ENCODE data around the gene DDX51. TPM values are rescaled to one million over a fixed set of nuclear protein-coding genes. Genes with fewer than 3 reads are reported as not detected.

The DDX51 gene
- total and polyA plus RNA-seq, 2 of the 13 experiments (the other 11 are each of a cell fraction or from before 2014, with no cell fraction given), result 10.1 TPM

GRCh38 chr12:132153501-132154340, 9.6 kb upstream of the DDX51 start (continued):
- TF ChIP-seq USF2 (IDR thresholded peaks at IDR 0.05; ENCODE audit: low read depth, low read length) (no peak), USF2 (CRISPR knock-in tag; IDR thresholded peaks at IDR 0.05; ENCODE audit: borderline replicate concordance) (no peak), ZNF644 (CRISPR knock-in tag; IDR thresholded peaks at IDR 0.05; ENCODE audit: low read depth) (no peak), MBD4 (IDR thresholded peaks at IDR 0.05; ENCODE audit: borderline replicate concordance, low read length) (no peak), SMAD1 (CRISPR knock-in tag; IDR thresholded peaks at IDR 0.05; ENCODE audit: borderline replicate concordance, low read depth) (no peak), THAP9 (CRISPR knock-in tag; IDR thresholded peaks at IDR 0.05; ENCODE audit: borderline replicate concordance) (no peak), UBTF (CRISPR knock-in tag; IDR thresholded peaks at IDR 0.05) (peak; percentile 58), GLMP (CRISPR knock-in tag; IDR thresholded peaks at IDR 0.05; ENCODE audit: borderline replicate concordance) (no peak), SOX5 (CRISPR knock-in tag; IDR thresholded peaks at IDR 0.05; ENCODE audit: borderline replicate concordance) (no peak), ZBTB4 (CRISPR knock-in tag; IDR thresholded peaks at IDR 0.05; ENCODE audit: borderline replicate concordance) (no peak), RAD21 (CRISPR knock-in tag; IDR thresholded peaks at IDR 0.05) (peak; percentile 96), ZNF543 (CRISPR knock-in tag; IDR thresholded peaks at IDR 0.05) (no peak), HNF4A (CRISPR knock-in tag; IDR thresholded peaks at IDR 0.05) (no peak), IRF1 (CRISPR knock-in tag; IDR thresholded peaks at IDR 0.05; ENCODE audit: low read depth) (no peak), ZNF570 (CRISPR knock-in tag; IDR thresholded peaks at IDR 0.05; ENCODE audit: borderline replicate concordance) (no peak)
